ENCODE results near the gene PPM1M. TPM values are rescaled to one million over a fixed set of nuclear protein-coding genes. Genes with fewer than 3 reads are reported as not detected.

Gene PPM1M
- total and polyA plus RNA-seq, 2 experiments from 2014 or later = 6.2 to 10.7 TPM

GRCh38 chr3:52227117-52227516, 18.4 kb upstream of the PPM1M start:
- Histone ChIP-seq H3K9me3 (ENCODE audit: low read depth) (no peaks in the 10 kb centered on the region), H3K36me3 (replicated peaks; ENCODE audit: insufficient read depth, low read depth) (no peaks in the 10 kb centered on the region), H3K4me2 (no peak overlapping the region), H3K4me1 (ENCODE audit: insufficient read depth) (no peaks in the 10 kb centered on the region), H2AFZ (no peak overlapping the region), H4K20me1 (ENCODE audit: insufficient read depth, poor library complexity, severe bottlenecking) (no peaks in the 10 kb centered on the region), H3K27ac (no peak overlapping the region), H3K79me2 (no peaks in the 10 kb centered on the region), H3K9me2 (replicated peaks; ENCODE audit: insufficient read depth) (no peaks in the 10 kb centered on the region), H3K4me3 (no peak overlapping the region), H3K27me3 (no peaks in the 10 kb centered on the region)
- WGBS (ENCODE audit: low lambda C conversion rate, missing lambda C conversion rate) = 97% methylated on average over 4 of the region's 4 CpGs
- TF ChIP-seq EZH2 (IDR thresholded peaks at IDR 0.05; ENCODE audit: borderline replicate concordance) (no peak), EZH2phosphoT487 (IDR thresholded peaks at IDR 0.05; ENCODE audit: low read depth, severe bottlenecking, unreplicated experiment) (no peak), CTCF (IDR thresholded peaks at IDR 0.05; ENCODE audit: poor library complexity) (no peak)
- no peak for DNase-seq (ENCODE audit: low spot score)

DNA sequence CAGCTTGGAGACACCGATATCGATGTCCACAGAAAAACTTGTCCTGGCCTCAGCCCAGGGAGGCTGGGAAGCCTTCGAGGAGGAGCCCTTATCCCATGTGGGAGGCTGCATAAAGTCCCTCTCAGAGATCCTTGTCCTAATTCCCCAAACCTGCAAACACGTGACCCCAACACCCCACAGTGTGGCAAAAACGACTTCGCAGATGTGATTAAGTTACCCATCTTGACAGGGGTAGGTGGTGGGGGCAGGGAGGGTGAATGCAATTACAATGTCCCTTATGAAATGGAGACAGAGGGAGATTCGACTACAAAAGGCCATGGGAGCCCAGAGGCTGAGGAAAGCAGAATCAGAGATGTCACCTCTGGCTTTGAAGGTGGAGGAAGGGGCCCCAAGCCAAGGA, 17.8 kb upstream of the PPM1M start:
- Histone ChIP-seq H4K20me1 (ENCODE audit: insufficient read depth, poor library complexity, severe bottlenecking) (no peaks in the 10 kb centered on the region), H3K4me2 (no peak overlapping the region), H3K79me2 (no peaks in the 10 kb centered on the region), H3K4me1 (ENCODE audit: insufficient read depth) (no peaks in the 10 kb centered on the region), H3K27ac (no peak overlapping the region), H3K27me3 (no peaks in the 10 kb centered on the region), H3K4me3 (no peak overlapping the region), H3K36me3 (replicated peaks; ENCODE audit: insufficient read depth, low read depth) (no peaks in the 10 kb centered on the region), H3K9me2 (replicated peaks; ENCODE audit: insufficient read depth) (no peaks in the 10 kb centered on the region), H3K9me3 (ENCODE audit: low read depth) (no peaks in the 10 kb centered on the region), H2AFZ (no peak overlapping the region)
- WGBS (ENCODE audit: low lambda C conversion rate, missing lambda C conversion rate) = 92% methylated on average over 7 of the region's 7 CpGs
- no peak for DNase-seq (ENCODE audit: low spot score)
- TF ChIP-seq CTCF (IDR thresholded peaks at IDR 0.05; ENCODE audit: poor library complexity) (no peak), EZH2 (IDR thresholded peaks at IDR 0.05; ENCODE audit: borderline replicate concordance) (no peak), EZH2phosphoT487 (IDR thresholded peaks at IDR 0.05; ENCODE audit: low read depth, severe bottlenecking, unreplicated experiment) (no peak)

- H3K36me3 ChIP-seq (replicated peaks; ENCODE audit: insufficient read depth, low read depth) = no peaks in the 10 kb centered on the region
- 92% methylated on average over 10 of the region's 10 CpGs for WGBS (ENCODE audit: low lambda C conversion rate, missing lambda C conversion rate)
Measured at GRCh38 chr3:52228266-52228665, 17.3 kb upstream of the PPM1M start.

More at GRCh38 chr3:52228266-52228665, 17.3 kb upstream of the PPM1M start:
- Histone ChIP-seq H3K4me2 (no peak overlapping the region), H3K9me2 (replicated peaks; ENCODE audit: insufficient read depth) (no peaks in the 10 kb centered on the region), H3K27me3 (no peaks in the 10 kb centered on the region), H4K20me1 (ENCODE audit: insufficient read depth, poor library complexity, severe bottlenecking) (no peaks in the 10 kb centered on the region), H3K9me3 (ENCODE audit: low read depth) (no peaks in the 10 kb centered on the region), H3K27ac (no peak overlapping the region), H3K4me3 (no peak overlapping the region), H3K79me2 (no peaks in the 10 kb centered on the region), H2AFZ (no peak overlapping the region), H3K4me1 (ENCODE audit: insufficient read depth) (no peaks in the 10 kb centered on the region)
- TF ChIP-seq CTCF (IDR thresholded peaks at IDR 0.05; ENCODE audit: poor library complexity) = no peak
- no peak for TF ChIP-seq EZH2phosphoT487 (IDR thresholded peaks at IDR 0.05; ENCODE audit: low read depth, severe bottlenecking, unreplicated experiment)
- no peak for DNase-seq (ENCODE audit: low spot score)
